ENCODE data around the gene SPATA1. TPM values are rescaled to one million over a fixed set of nuclear protein-coding genes. Genes with fewer than 3 reads are reported as not detected.

The SPATA1 gene
- total RNA-seq, 1 experiment from 2014 or later, result 0.85 TPM

GRCh38 chr1:84492726-84493125, 13.5 kb upstream of the SPATA1 start (continued):
- no peak for TF ChIP-seq ZNF532 (CRISPR knock-in tag; IDR thresholded peaks at IDR 0.05; ENCODE audit: borderline replicate concordance)
- TF ChIP-seq FOXK1 (CRISPR knock-in tag; IDR thresholded peaks at IDR 0.05), result no peak
- TF ChIP-seq ARID4B (CRISPR knock-in tag; IDR thresholded peaks at IDR 0.05; ENCODE audit: borderline replicate concordance), result no peak
- TF ChIP-seq ZMAT4 (CRISPR knock-in tag; IDR thresholded peaks at IDR 0.05), result no peak
- no peak for TF ChIP-seq TCF7 (CRISPR knock-in tag; IDR thresholded peaks at IDR 0.05; ENCODE audit: low read depth)

GRCh38 chr1:84493747-84494146, 12.4 kb upstream of the SPATA1 start:
- Mint-ChIP-seq H3K4me3 (no peak overlapping the region), H3K27me3 (ENCODE audit: low read depth) (no peaks in the 10 kb centered on the region), H3K4me1 (no peaks in the 10 kb centered on the region), H3K9me3 (no peaks in the 10 kb centered on the region), H3K36me3 (peaks cover 58% of the 10 kb centered on the region), H3K27ac (no peak overlapping the region)
- DNase-seq (ENCODE audit: low spot score) (no peak), ATAC-seq (no peak)
- ChIA-PET POLR2A (no interaction called here), CTCF (no interaction called here)
- TF ChIP-seq KAT7 (CRISPR knock-in tag; IDR thresholded peaks at IDR 0.05; ENCODE audit: borderline replicate concordance), result no peak
- no peak for TF ChIP-seq ZNF416 (CRISPR knock-in tag; IDR thresholded peaks at IDR 0.05)
- no peak for TF ChIP-seq OVOL2 (CRISPR knock-in tag; IDR thresholded peaks at IDR 0.05; ENCODE audit: borderline replicate concordance)
- no peak for TF ChIP-seq IRF2 (CRISPR knock-in tag; IDR thresholded peaks at IDR 0.05; ENCODE audit: borderline replicate concordance, low read depth)
- no peak for TF ChIP-seq ZNF396 (CRISPR knock-in tag; IDR thresholded peaks at IDR 0.05; ENCODE audit: borderline replicate concordance)
- TF ChIP-seq ZNF512 (CRISPR knock-in tag; IDR thresholded peaks at IDR 0.05; ENCODE audit: borderline replicate concordance), result no peak
- no peak for TF ChIP-seq CREM (CRISPR knock-in tag; IDR thresholded peaks at IDR 0.05)
- no peak for TF ChIP-seq FOXP4 (CRISPR knock-in tag; IDR thresholded peaks at IDR 0.05)
